Cardiac muscle cell (in vitro differentiated cells and primary cell): ENCODE measurements around the gene PFKFB1. TPM values are rescaled to one million over a fixed set of nuclear protein-coding genes. Genes with fewer than 3 reads are reported as not detected.
A peak's percentile ranks its signal among the peaks of the same experiment; 100 is the strongest.

ENCODE experiments used
- DNase-seq, 2 donors: peaks; one replicate each; pipeline versions ENCODE4 v3.0.0 to v3.0.0-alpha.2; 2010 to 2017; ENCODE audit warnings: low read depth in 1 of 2, low spot score in 1 of 2
- H3K27ac ChIP-seq: fragments of 200-600 bp; sonication (generic); 2 replicates; pipeline ENCODE4 v1.5.1; 2016
- H3K27me3 ChIP-seq: fragments of 200-600 bp; sonication (generic); 2 replicates; pipeline ENCODE4 v1.6.0; 2016; ENCODE audit warnings: control low read depth
- H3K36me3 ChIP-seq: fragments of 200-600 bp; sonication (generic); 2 replicates; pipeline ENCODE4 v1.5.1; 2016; ENCODE audit warnings: control low read depth
- H3K4me1 ChIP-seq: fragments of 200-600 bp; sonication (generic); 2 replicates; pipeline ENCODE4 v1.8.1; 2017; ENCODE audit warnings: low read depth, mild to moderate bottlenecking, mixed run types
- H3K4me3 ChIP-seq: fragments of 200-600 bp; sonication (generic); 2 replicates; pipeline ENCODE4 v1.5.1; 2016; ENCODE audit warnings: mild to moderate bottlenecking
- H3K9me3 ChIP-seq: fragments of 200-600 bp; sonication (generic); 2 replicates; pipeline ENCODE4 v1.5.1; 2017; ENCODE audit warnings: low read depth, mild to moderate bottlenecking, control low read depth
- polyA plus RNA-seq: library from polyadenylated mRNA; unstranded; fragments of >200 nt; fragmentation: Nextera tagmentation; extraction: Ambion mirVana; gene quantifications from 2 replicates; pipeline ENCODE4 v1.2.1, GENCODE V29; 2016
- total RNA-seq: library from RNA; depleted of rRNA; stranded (reverse); fragments of >200 nt; gene quantifications from 2 replicates; pipeline ENCODE4 v1.2.3, GENCODE V29; 2016
- TF ChIP-seq, protein P1 (sequence below): IDR thresholded peaks from 2 replicates; pipeline ENCODE4 v1.5.1; 2012; ENCODE audit warnings: low read depth, mild to moderate bottlenecking, low read length

PFKFB1 gene
- total and polyA plus RNA-seq, 2 experiments from 2014 or later = 0.15 to 0.33 TPM

DNA sequence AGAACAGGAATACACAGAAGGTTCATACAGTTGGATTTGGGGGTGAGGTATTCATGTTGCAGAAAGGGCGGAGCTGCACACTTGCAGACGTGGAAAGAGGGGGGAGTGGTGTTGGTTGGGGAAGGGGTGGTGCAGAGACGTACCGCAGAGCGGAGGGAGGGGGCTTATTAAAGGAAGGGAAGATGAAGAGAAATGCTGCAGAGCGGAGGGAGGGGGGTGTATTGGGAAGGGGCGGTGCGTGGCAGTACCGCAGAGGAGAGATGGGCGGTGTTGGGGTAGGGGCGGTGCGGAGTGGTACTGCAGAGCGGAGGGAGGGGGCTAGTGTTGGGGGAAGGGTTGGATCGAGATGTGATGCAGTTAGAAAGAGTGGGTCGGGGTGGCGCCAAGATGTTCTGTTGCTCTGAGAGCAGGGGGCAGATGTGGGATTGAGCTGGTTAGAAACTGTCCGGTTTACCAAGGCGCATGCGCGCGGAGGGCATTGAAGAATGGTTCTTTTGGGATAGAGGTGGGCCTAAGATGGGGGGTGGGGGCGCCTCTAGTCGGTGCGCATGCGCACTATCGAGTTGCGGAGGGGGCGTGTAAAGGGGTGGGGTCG lies 72.5 kb downstream of the PFKFB1 start:
- TF ChIP-seq, protein P1, sequence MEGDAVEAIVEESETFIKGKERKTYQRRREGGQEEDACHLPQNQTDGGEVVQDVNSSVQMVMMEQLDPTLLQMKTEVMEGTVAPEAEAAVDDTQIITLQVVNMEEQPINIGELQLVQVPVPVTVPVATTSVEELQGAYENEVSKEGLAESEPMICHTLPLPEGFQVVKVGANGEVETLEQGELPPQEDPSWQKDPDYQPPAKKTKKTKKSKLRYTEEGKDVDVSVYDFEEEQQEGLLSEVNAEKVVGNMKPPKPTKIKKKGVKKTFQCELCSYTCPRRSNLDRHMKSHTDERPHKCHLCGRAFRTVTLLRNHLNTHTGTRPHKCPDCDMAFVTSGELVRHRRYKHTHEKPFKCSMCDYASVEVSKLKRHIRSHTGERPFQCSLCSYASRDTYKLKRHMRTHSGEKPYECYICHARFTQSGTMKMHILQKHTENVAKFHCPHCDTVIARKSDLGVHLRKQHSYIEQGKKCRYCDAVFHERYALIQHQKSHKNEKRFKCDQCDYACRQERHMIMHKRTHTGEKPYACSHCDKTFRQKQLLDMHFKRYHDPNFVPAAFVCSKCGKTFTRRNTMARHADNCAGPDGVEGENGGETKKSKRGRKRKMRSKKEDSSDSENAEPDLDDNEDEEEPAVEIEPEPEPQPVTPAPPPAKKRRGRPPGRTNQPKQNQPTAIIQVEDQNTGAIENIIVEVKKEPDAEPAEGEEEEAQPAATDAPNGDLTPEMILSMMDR = no peak
- Histone ChIP-seq H3K4me3 (peak overlapping the region; percentile 78), H3K27ac (peak overlapping the region; percentile 34), H3K36me3 (peaks cover 3% of the 10 kb centered on the region), H3K9me3 (no peaks in the 10 kb centered on the region), H3K27me3 (no peaks in the 10 kb centered on the region), H3K4me1 (no peaks in the 10 kb centered on the region)
- DNase-seq = peak; percentile 75 to 88

DNA sequence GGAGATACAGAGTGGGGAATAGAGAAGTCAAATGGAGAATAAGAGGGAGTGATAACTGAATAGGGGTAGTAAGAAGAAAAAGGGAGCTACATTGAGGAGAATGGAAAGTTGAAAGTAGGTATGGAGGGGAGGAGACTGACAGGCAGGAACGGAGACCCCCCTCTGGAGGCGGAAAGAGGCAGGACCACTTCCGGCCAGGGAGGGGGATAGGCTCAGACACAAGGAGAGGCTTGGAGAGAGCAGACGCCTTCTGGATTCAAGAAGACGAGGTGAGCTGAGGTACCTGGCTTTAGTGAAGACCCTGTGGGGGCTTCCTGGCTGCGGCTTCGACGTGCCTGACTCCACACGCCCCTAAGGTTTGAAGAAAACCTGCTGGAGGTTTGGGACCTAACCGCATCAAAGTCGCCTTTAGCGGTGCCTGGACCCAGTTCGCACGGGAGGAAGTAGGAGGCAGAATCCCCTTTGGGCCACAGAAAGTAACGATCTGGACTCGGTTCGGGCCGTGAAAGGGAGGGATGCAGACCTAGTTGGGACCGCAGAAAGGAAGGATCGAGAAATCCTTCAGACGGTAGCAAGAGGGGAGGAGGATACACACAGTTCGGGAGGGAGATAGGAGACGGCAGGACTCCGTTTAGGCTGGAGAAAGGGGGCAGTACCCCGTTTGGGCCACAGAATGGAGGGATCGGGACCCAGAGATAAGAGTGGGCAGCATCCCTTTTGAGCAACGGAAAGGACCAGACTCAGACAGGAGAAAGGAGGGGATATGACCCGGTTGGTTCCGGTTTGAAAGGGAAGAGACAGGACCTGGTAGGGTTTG lies 73.2 kb downstream of the PFKFB1 start, which contains the start of gene TRO:
TRO (plus strand) TSS at position 215 of the 817 bp plus-strand sequence. CDS start 1,423 bp downstream, outside the sequence.
- peak; percentile 16 to 53 for DNase-seq
- Histone ChIP-seq H3K9me3 (no peaks in the 10 kb centered on the region), H3K4me1 (no peaks in the 10 kb centered on the region), H3K4me3 (peak within 1 kb of the TSS; percentile 78), H3K27me3 (no peaks in the 10 kb centered on the region), H3K36me3 (peaks cover 3% of the 10 kb centered on the region), H3K27ac (peak within 1 kb of the TSS; percentile 52)
- TF ChIP-seq, protein P1 = peak; percentile 23

DNA sequence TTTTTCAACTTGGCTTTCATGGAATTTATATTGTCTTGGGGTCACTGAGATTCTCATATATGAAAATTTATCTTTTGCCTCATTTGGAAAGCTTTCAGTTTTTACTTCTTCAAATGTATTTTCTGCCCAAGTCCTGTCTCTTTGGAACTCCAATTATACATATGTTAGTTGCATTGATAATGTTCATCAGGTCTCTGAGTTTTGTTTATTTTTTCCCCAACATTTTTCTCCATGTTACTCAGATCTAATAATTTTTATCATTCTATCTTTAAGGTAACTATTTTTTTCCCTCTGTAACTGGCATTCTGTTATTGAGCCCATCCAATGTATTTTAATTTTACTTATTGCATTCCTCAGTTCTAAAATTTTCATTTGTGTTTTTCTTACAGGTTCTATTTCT lies 84.0 kb downstream of the PFKFB1 start:
- no peaks in the 10 kb centered on the region for H3K36me3 ChIP-seq
- H3K4me1 ChIP-seq = no peaks in the 10 kb centered on the region
- TF ChIP-seq, protein P1 = no peak
- no peaks in the 10 kb centered on the region for H3K9me3 ChIP-seq
- no peak overlapping the region for H3K4me3 ChIP-seq
- H3K27me3 ChIP-seq = no peaks in the 10 kb centered on the region
- no peak overlapping the region for H3K27ac ChIP-seq
- no peak for DNase-seq

DNA sequence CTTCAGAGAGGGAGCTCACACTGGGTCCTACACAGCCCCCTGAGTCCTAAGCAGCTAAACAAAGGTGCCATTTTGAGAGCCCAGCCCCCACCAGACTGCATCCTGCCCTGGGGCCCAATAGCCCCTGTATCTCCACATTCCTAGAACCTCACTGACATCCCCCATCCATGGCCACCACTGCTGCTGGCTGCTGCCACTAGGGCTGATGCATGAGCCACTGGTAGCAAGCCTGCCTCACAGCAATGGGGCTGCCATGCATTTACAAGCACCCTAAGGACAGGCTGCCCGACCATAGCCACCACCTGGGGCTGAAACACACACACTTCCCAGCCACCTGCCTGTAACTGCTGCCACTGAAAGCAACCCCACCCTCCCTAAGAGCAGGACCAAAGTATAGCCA lies 99.8 kb downstream of the PFKFB1 start:
- Histone ChIP-seq H3K36me3 (no peaks in the 10 kb centered on the region), H3K27ac (no peak overlapping the region), H3K27me3 (no peaks in the 10 kb centered on the region), H3K4me3 (no peak overlapping the region), H3K9me3 (no peaks in the 10 kb centered on the region), H3K4me1 (no peaks in the 10 kb centered on the region)
- DNase-seq = no peak
- TF ChIP-seq, protein P1 = no peak

GRCh38 chrX:54891573-54891972 lies 102.4 kb downstream of the PFKFB1 start:
- DNase-seq = peak; percentile 30 to 64
- Histone ChIP-seq H3K9me3 (no peaks in the 10 kb centered on the region), H3K4me3 (no peak overlapping the region), H3K27me3 (no peaks in the 10 kb centered on the region), H3K27ac (no peak overlapping the region), H3K36me3 (no peaks in the 10 kb centered on the region), H3K4me1 (no peaks in the 10 kb centered on the region)
- TF ChIP-seq, protein P1 = peak; percentile 52
